ENCODE results near the gene MXD1.

Gene MXD1

GRCh38 chr2:69979902-69980807 is 65.2 kb downstream of the MXD1 start:
- DNase-seq = no peak

GRCh38 chr2:69983392-69983966 is 68.6 kb downstream of the MXD1 start:
- DNase-seq = no peak

- DNase-seq = no peak
These were observed 70.3 kb downstream of the MXD1 start for GRCh38 chr2:69985216-69985615.

- DNase-seq = no peak
These were observed 70.8 kb downstream of the MXD1 start for GRCh38 chr2:69985688-69986087.

- DNase-seq = no peak
These were observed 71.8 kb downstream of the MXD1 start for GRCh38 chr2:69986691-69987090.

- DNase-seq = no peak
These were observed 73.3 kb downstream of the MXD1 start for GRCh38 chr2:69988086-69988635.

GRCh38 chr2:69989009-69989408 is 74.1 kb downstream of the MXD1 start:
- DNase-seq = no peak

GRCh38 chr2:69989441-69990105 is 74.7 kb downstream of the MXD1 start:
- no peak for DNase-seq
